Mesendoderm (in vitro differentiated cells): ENCODE data around the gene KIAA1328.

Experiments
- DNase-seq: peaks from one replicate; pipeline ENCODE4 v3.0.0; 2013
- H2AK5ac ChIP-seq: 2 replicates; pipeline ENCODE4 v1.6.1; 2013; ENCODE audit warnings: low read length, inconsistent platforms
- H2BK120ac ChIP-seq: 2 replicates; pipeline ENCODE4 v1.6.1; 2013; ENCODE audit warnings: low read depth, mild to moderate bottlenecking, low read length, moderate library complexity, mixed read lengths
- H2BK15ac ChIP-seq: replicated peaks from 2 replicates; pipeline ENCODE4 v1.6.1; 2013; ENCODE audit warnings: low read depth, mild to moderate bottlenecking, moderate library complexity
- H2BK5ac ChIP-seq: 2 replicates; pipeline ENCODE4 v1.6.1; 2013; ENCODE audit warnings: low read length, inconsistent platforms
- H3K18ac ChIP-seq: 2 replicates; pipeline ENCODE4 v1.6.1; 2013; ENCODE audit warnings: mild to moderate bottlenecking, low read length, mixed read lengths
- H3K23ac ChIP-seq: one replicate; pipeline ENCODE4 v1.6.1; 2013; ENCODE audit warnings: low read length
- H3K27ac ChIP-seq: 2 replicates; pipeline ENCODE4 v1.5.1; 2013; ENCODE audit warnings: low read depth, mild to moderate bottlenecking, inconsistent platforms, low read length, moderate library complexity
- H3K27me3 ChIP-seq: 2 replicates; pipeline ENCODE4 v1.6.1; 2013; ENCODE audit warnings: low read length, control low read depth, mild to moderate bottlenecking, inconsistent platforms; ENCODE audit not compliant: insufficient read depth, poor library complexity
- H3K36me3 ChIP-seq: 2 replicates; pipeline ENCODE4 v1.6.1; 2013; ENCODE audit warnings: low read length, inconsistent platforms; ENCODE audit not compliant: control insufficient read depth, insufficient read depth
- H3K4ac ChIP-seq: one replicate; pipeline ENCODE4 v1.6.1; 2013; ENCODE audit warnings: low read depth, mild to moderate bottlenecking, low read length, moderate library complexity
- H3K4me1 ChIP-seq: 2 replicates; pipeline ENCODE4 v1.6.1; 2013; ENCODE audit warnings: low read depth, low read length, inconsistent platforms; ENCODE audit not compliant: control insufficient read depth
- H3K4me2 ChIP-seq: 2 replicates; pipeline ENCODE4 v1.6.1; 2013; ENCODE audit warnings: low read length
- H3K4me3 ChIP-seq: 2 replicates; pipeline ENCODE4 v1.5.1; 2013; ENCODE audit warnings: mild to moderate bottlenecking, low read length
- H3K56ac ChIP-seq: one replicate; pipeline ENCODE4 v1.6.1; 2013; ENCODE audit warnings: low read length
- H3K79me1 ChIP-seq: 2 replicates; pipeline ENCODE4 v1.6.1; 2013; ENCODE audit warnings: low read length, inconsistent platforms
- H3K79me2 ChIP-seq: 2 replicates; pipeline ENCODE4 v1.6.1; 2013; ENCODE audit warnings: mild to moderate bottlenecking, low read length; ENCODE audit not compliant: control insufficient read depth, insufficient read depth
- H3K9ac ChIP-seq: 2 replicates; pipeline ENCODE4 v1.6.1; 2013; ENCODE audit warnings: low read length, inconsistent platforms
- H4K5ac ChIP-seq: one replicate; pipeline ENCODE4 v1.6.1; 2013; ENCODE audit warnings: low read length
- H4K8ac ChIP-seq: one replicate; pipeline ENCODE4 v1.6.1; 2013; ENCODE audit warnings: low read depth, mild to moderate bottlenecking, control low read depth, low read length, moderate library complexity
- WGBS: extraction: QIAGEN DNeasy Blood & Tissue Kit; methylation state at CpG from one replicate; pipeline ENCODE4 v1.1.7; 2013; ENCODE audit warnings: low lambda C conversion rate, missing lambda C conversion rate; ENCODE audit not compliant: insufficient coverage; ENCODE audit errors: extremely low coverage; 5-methylcytosine and 5-hydroxymethylcytosine counted together

Gene KIAA1328

DNA sequence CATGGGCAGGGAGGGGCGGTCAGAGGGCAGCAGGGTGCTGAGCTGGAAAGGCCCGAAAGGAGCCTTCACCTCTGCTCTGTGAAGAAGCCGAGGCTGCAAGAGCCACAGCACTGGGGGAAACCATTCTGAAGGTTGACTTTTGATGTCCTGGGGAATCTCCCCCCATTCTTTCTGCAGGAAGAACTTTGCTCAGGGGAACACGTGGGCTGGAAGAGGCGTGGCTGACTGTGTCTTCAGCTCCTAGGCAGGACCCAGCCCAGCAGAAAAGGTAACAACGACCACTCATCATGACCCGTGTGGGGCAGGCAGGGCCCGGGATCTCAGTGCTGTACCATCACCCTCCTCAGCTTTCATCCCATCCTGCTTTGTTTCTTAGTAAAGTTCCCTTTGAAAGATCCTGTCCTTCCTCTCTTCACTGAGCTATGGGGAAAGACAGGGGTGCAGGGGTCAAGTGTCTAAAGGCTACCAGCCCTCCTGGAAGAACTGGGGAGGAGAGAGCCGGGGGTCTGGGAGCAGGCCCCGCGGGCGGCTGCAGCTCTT lies 424.0 kb downstream of the KIAA1328 start:
- H3K79me2 ChIP-seq: no peaks in the 10 kb centered on the region
- H2BK5ac ChIP-seq: no peak overlapping the region
- H3K27me3 ChIP-seq: no peaks in the 10 kb centered on the region
- H3K4ac ChIP-seq: no peak overlapping the region
- no peak overlapping the region for H4K5ac ChIP-seq
- peak; percentile 5 for DNase-seq
- H2BK120ac ChIP-seq: no peak overlapping the region
- WGBS: no CpG with 5 or more reads among the region's 12 CpGs
- H2BK15ac ChIP-seq: no peak overlapping the region
- no peak overlapping the region for H3K4me3 ChIP-seq
- H3K18ac ChIP-seq: no peak overlapping the region
- peak overlapping the region; percentile 1 for H3K4me2 ChIP-seq
- no peak overlapping the region for H3K27ac ChIP-seq
- peak overlapping the region; percentile 49 for H3K56ac ChIP-seq
- no peak overlapping the region for H3K23ac ChIP-seq
- peak overlapping the region; percentile 9 for H3K9ac ChIP-seq
- H3K4me1 ChIP-seq: no peaks in the 10 kb centered on the region
- no peaks in the 10 kb centered on the region for H3K79me1 ChIP-seq
- no peak overlapping the region for H2AK5ac ChIP-seq
- no peak overlapping the region for H4K8ac ChIP-seq
- H3K36me3 ChIP-seq: no peaks in the 10 kb centered on the region

- no peaks in the 10 kb centered on the region for H3K27me3 ChIP-seq
- peak; percentile 70 for DNase-seq
- no CpG with 5 or more reads among the region's 83 CpGs for WGBS
- no peak overlapping the region for H4K5ac ChIP-seq
- no peaks in the 10 kb centered on the region for H3K79me1 ChIP-seq
- H3K4me2 ChIP-seq: peak overlapping the region; percentile 85
- peak overlapping the region; percentile 73 for H3K56ac ChIP-seq
- H2BK5ac ChIP-seq: no peak overlapping the region
- peak overlapping the region; percentile 58 for H3K4me3 ChIP-seq
- no peak overlapping the region for H4K8ac ChIP-seq
- H3K18ac ChIP-seq: no peak overlapping the region
- H3K23ac ChIP-seq: no peak overlapping the region
- H2BK120ac ChIP-seq: no peak overlapping the region
- H3K36me3 ChIP-seq: no peaks in the 10 kb centered on the region
- no peak overlapping the region for H3K27ac ChIP-seq
- H2BK15ac ChIP-seq: no peak overlapping the region
- no peaks in the 10 kb centered on the region for H3K4me1 ChIP-seq
- no peaks in the 10 kb centered on the region for H3K79me2 ChIP-seq
- no peak overlapping the region for H3K4ac ChIP-seq
- peak overlapping the region; percentile 68 for H3K9ac ChIP-seq
- no peak overlapping the region for H2AK5ac ChIP-seq
These were observed 424.7 kb downstream of the KIAA1328 start for GRCh38 chr18:37253394-37254235.

- Histone ChIP-seq H3K4me2 (peak overlapping the region; percentile 66), H3K36me3 (no peaks in the 10 kb centered on the region), H3K18ac (no peak overlapping the region), H3K4ac (no peak overlapping the region), H3K56ac (peak overlapping the region; percentile 56), H3K4me1 (no peaks in the 10 kb centered on the region), H2BK5ac (no peak overlapping the region), H3K27me3 (no peaks in the 10 kb centered on the region), H3K79me2 (no peaks in the 10 kb centered on the region), H2AK5ac (no peak overlapping the region), H3K4me3 (no peak overlapping the region), H4K5ac (no peak overlapping the region), H2BK120ac (no peak overlapping the region), H3K27ac (no peak overlapping the region), H2BK15ac (no peak overlapping the region), H4K8ac (no peak overlapping the region), H3K79me1 (no peaks in the 10 kb centered on the region), H3K9ac (peak overlapping the region; percentile 20), H3K23ac (no peak overlapping the region)
- no CpG with 5 or more reads among the region's 49 CpGs for WGBS
- peak; percentile 6 for DNase-seq
These were observed 425.4 kb downstream of the KIAA1328 start for GRCh38 chr18:37254236-37254754.

GRCh38 chr18:37254973-37255372 lies 426.0 kb downstream of the KIAA1328 start:
- no peak for DNase-seq
- Histone ChIP-seq H3K79me1 (no peaks in the 10 kb centered on the region), H3K4me2 (no peak overlapping the region), H3K27ac (no peak overlapping the region), H3K4ac (no peak overlapping the region), H3K79me2 (no peaks in the 10 kb centered on the region), H2BK15ac (no peak overlapping the region), H3K4me3 (no peak overlapping the region), H2BK120ac (no peak overlapping the region), H3K23ac (no peak overlapping the region), H3K18ac (no peak overlapping the region), H4K5ac (no peak overlapping the region), H4K8ac (no peak overlapping the region), H2AK5ac (no peak overlapping the region), H3K4me1 (no peaks in the 10 kb centered on the region), H3K56ac (no peak overlapping the region), H3K27me3 (no peaks in the 10 kb centered on the region), H3K36me3 (no peaks in the 10 kb centered on the region), H2BK5ac (no peak overlapping the region), H3K9ac (no peak overlapping the region)
- no CpG with 5 or more reads among the region's 12 CpGs for WGBS

- H2BK5ac ChIP-seq: no peak overlapping the region
- H3K4me1 ChIP-seq: no peaks in the 10 kb centered on the region
- no peaks in the 10 kb centered on the region for H3K79me1 ChIP-seq
- no peak overlapping the region for H3K4ac ChIP-seq
- no peak overlapping the region for H3K23ac ChIP-seq
- no peak overlapping the region for H3K18ac ChIP-seq
- H3K27ac ChIP-seq: no peak overlapping the region
- no CpG with 5 or more reads among the region's 9 CpGs for WGBS
- no peak overlapping the region for H4K8ac ChIP-seq
- no peaks in the 10 kb centered on the region for H3K36me3 ChIP-seq
- no peak overlapping the region for H4K5ac ChIP-seq
- H3K9ac ChIP-seq: no peak overlapping the region
- no peak overlapping the region for H2AK5ac ChIP-seq
- H3K27me3 ChIP-seq: no peaks in the 10 kb centered on the region
- DNase-seq: no peak
- H2BK15ac ChIP-seq: no peak overlapping the region
- no peak overlapping the region for H3K56ac ChIP-seq
- H3K4me2 ChIP-seq: no peak overlapping the region
- H3K79me2 ChIP-seq: no peaks in the 10 kb centered on the region
- H3K4me3 ChIP-seq: no peak overlapping the region
- no peak overlapping the region for H2BK120ac ChIP-seq
These were observed 429.2 kb downstream of the KIAA1328 start for GRCh38 chr18:37258131-37258530.
